ENCODE measurements around the gene LYST.

- TF ChIP-seq, protein P1, sequence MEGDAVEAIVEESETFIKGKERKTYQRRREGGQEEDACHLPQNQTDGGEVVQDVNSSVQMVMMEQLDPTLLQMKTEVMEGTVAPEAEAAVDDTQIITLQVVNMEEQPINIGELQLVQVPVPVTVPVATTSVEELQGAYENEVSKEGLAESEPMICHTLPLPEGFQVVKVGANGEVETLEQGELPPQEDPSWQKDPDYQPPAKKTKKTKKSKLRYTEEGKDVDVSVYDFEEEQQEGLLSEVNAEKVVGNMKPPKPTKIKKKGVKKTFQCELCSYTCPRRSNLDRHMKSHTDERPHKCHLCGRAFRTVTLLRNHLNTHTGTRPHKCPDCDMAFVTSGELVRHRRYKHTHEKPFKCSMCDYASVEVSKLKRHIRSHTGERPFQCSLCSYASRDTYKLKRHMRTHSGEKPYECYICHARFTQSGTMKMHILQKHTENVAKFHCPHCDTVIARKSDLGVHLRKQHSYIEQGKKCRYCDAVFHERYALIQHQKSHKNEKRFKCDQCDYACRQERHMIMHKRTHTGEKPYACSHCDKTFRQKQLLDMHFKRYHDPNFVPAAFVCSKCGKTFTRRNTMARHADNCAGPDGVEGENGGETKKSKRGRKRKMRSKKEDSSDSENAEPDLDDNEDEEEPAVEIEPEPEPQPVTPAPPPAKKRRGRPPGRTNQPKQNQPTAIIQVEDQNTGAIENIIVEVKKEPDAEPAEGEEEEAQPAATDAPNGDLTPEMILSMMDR (IDR thresholded peaks at IDR 0.05) = no peak
- TF ChIP-seq EP300 (IDR thresholded peaks at IDR 0.05) (no peak), POLR2A (IDR thresholded peaks at IDR 0.05) (no peak)
Measured at GRCh38 chr1:235639226-235640205, 227.2 kb downstream of the LYST start.

All from tibial nerve (tissue), 4 donors.